Hair follicle dermal papilla cell (primary cell): ENCODE results near the gene TMIGD3. TPM values are rescaled to one million over a fixed set of nuclear protein-coding genes. Genes with fewer than 3 reads are reported as not detected.

Experiments
- small RNA-seq: library from RNA; depleted of rRNA; stranded (forward); fragments of <200 nt; gene quantifications from one replicate; pipeline ENCODE3, GENCODE V24; 2012
- total RNA-seq: library from RNA; depleted of rRNA; stranded (reverse); fragments of >200 nt; gene quantifications from 2 replicates; pipeline ENCODE4 v1.2.3, GENCODE V29; 2012

Gene TMIGD3
- total RNA-seq, result not detected in 2 replicates

GRCh38 chr1:111503585-111504060 is at the start of gene TMIGD3, which contains the start of gene ADORA3:
Gene TMIGD3 (minus strand): TSS chr1:111503633. CDS start chr1:111503354, 279 bp downstream.
Gene ADORA3 (minus strand): TSS chr1:111503633. CDS start chr1:111503354, 279 bp downstream.

GRCh38 chr1:111448918-111449702 is 54.3 kb downstream of the TMIGD3 start, which contains the start of the genes ATP5PB and WDR77:
Gene ATP5PB (plus strand): TSS chr1:111449464. CDS start chr1:111449542, 78 bp downstream.
Gene WDR77 (minus strand): TSS chr1:111449256. CDS start chr1:111449169, 87 bp downstream.

Small RNA genes lying within 50 kb of the gene (small RNA-seq; reads per million reads assigned to genes)
- not detected for gene RF00019
- not detected for gene RNU6-792P

Other genes starting within 250 kb of the TMIGD3 start
- not detected in 2 replicates for gene CHIA, start 212.8 kb downstream of the TMIGD3 start, total RNA-seq
- gene OVGP1, start 75.9 kb downstream of the TMIGD3 start, total RNA-seq, result 0.36 and 0.49 TPM in 2 replicates
- gene WDR77, start 54.4 kb downstream of the TMIGD3 start, total RNA-seq, result 33.3 and 35.7 TPM in 2 replicates
- gene ATP5PB, start 54.2 kb downstream of the TMIGD3 start, total RNA-seq, result 98.8 and 100 TPM in 2 replicates
- gene C1orf162, start 29.6 kb downstream of the TMIGD3 start, total RNA-seq, result not detected in 2 replicates
- not detected in 2 replicates for gene ADORA3, start within 50 bp of the TMIGD3 start, total RNA-seq
- gene RAP1A, start 116.2 kb upstream of the TMIGD3 start, total RNA-seq, result 15.6 and 20.6 TPM in 2 replicates
- gene INKA2, start 235.8 kb upstream of the TMIGD3 start, total RNA-seq, result 1.6 and 2.4 TPM in 2 replicates